Measurements from ENCODE around the gene ERICH4.
"Not testable (repeated sequence)": the region's sequence is repeated elsewhere in the genome, so short reads cannot be mapped to it uniquely, and the experiment has no call there.

The ERICH4 gene

DNA sequence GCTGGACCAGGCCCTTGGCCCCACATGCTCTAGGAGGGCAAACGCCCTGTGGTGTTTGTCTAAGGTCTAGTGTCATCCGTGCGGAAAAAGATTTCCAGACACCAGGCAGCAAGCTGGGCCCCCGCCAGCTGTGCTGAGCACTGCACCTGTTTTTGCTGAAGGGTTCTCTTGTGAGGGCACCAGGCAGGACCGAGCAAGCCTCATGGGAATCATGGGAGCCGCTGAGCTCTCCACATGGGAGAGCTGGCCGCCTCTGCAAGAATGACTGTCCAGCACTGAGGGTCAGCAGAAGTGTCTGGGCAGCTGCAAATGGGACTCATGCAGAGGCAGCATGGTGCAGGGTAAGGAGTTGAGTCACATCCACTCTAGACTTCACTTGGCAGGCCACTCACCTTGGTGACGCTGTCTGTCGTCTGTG is 27.8 kb upstream of the ERICH4 start:
- DNase-seq: no peak

DNA sequence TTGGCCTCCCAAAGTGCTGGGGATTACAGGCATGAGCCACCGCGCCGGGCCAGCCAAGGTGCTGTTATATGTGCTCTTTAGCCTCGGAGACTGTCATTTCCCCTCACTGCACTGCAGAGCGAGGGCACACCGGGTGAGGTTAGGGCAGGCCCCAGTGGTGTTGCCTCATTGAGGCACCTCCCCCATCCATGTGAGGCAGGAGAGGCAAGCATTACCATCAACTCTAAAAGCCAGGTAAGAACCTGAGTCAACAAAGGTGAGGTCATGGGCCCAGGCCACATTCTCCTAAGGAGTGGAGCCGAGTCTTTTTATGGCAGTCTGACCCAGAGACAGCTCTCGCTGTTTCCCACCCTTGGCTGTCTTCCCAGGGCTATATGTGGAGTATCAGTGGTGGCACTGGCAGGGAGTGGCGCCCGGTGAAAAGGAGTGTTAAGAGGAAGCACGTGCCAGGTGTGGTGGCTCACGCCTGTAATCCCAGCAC is 26.7 kb upstream of the ERICH4 start:
- DNase-seq: no peak

DNA sequence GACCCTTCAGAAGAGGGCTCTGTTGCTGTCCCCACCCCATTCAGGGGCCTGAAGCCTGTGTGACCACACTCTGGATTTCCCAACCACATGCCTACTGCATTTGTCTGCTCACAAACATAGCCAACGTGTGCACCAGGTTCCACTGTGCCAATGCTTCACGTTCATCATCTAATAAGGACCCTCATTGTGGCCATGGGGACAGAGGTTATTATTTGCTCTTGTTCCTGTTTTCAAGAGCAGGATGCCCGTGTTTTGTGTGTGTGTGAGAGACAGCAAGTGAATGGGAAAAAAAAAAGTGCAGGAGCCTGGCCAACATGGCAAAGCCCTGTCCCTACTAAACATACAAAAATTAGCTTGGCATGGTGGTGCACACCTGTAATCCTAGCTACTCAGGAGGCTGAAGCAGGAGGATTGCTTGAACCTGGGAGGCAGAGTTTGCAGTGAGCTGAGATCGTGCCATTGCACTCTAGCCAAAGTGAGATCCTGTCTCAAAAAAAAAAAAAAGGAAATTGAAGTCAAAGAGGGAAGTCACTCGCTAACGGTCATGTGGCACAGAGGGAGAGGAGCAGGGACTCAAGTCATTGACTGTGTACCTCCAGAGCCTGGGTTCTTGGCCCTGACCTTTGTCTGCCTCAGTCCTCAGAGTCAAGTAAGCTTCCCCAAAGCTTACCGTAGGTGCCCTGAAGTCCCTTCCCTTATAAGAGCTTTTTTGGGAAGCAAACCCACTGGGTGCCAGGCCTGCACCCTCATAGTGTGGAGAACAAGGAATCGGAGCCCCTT is 22.7 kb upstream of the ERICH4 start:
- DNase-seq: no peak

DNA sequence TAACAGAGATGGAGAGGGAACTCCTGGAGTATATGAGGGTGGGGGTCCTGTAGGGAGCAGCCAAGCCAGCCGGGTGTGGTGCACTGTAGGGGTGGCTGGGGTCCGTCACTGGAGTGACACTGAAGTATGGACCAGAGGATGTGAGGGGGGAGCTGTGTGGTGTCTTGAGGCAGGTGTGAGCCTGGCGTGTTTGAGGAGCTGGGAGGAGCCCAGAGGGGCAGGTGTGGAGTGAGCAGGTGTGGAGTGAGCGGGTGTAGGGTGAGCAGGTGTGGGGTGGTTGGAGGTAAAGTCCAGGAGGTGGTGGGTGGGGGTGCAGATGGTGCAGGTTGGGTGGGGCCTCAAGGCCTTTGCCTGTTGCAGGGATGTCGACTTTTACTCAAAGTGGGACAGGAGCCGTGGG is 21.6 kb upstream of the ERICH4 start:
- DNase-seq: no peak

DNA sequence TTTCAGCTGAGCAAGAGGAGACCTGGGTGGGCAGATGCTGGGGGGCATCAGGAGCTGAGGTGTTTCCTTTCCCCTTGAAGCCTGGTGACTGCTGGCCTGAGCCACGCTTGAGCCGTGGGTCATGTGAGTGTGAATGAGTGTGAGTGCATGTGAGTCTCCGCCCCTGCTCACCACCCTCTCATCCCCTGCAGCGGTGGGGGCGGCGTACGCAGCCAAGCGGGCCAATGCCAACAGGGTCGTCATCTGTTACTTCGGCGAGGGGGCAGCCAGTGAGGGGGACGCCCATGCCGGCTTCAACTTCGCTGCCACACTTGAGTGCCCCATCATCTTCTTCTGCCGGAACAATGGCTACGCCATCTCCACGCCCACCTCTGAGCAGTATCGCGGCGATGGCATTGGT is 21.0 kb upstream of the ERICH4 start:
- DNase-seq: no peak

DNA sequence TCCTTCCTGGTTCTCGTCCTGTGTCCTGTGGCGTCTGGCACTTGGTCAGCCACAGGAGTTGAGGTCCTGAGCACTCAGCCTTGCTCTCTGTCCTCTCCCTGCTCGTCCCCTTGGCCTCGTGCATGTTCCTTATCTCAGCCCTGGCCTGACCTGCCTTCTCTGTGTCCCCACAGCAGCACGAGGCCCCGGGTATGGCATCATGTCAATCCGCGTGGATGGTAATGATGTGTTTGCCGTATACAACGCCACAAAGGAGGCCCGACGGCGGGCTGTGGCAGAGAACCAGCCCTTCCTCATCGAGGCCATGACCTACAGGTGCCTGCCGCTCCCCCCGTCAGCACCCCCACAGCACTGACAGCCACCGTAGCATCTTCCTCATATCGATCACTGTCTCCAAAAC is 20.5 kb upstream of the ERICH4 start:
- no peak for DNase-seq

DNA sequence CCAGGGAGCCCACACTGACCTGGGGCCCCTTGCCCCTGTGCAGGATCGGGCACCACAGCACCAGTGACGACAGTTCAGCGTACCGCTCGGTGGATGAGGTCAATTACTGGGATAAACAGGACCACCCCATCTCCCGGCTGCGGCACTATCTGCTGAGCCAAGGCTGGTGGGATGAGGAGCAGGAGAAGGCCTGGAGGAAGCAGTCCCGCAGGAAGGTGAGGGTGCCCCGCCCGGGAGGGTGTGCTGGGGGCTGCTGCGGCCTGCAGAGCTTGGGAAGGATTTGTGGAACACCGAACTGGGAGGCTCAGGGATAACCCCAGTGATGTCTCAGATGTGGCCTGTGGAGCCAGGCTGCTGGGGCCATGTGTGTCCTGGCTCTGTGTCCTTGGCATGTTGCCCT is 20.0 kb upstream of the ERICH4 start:
- DNase-seq: no peak

DNA sequence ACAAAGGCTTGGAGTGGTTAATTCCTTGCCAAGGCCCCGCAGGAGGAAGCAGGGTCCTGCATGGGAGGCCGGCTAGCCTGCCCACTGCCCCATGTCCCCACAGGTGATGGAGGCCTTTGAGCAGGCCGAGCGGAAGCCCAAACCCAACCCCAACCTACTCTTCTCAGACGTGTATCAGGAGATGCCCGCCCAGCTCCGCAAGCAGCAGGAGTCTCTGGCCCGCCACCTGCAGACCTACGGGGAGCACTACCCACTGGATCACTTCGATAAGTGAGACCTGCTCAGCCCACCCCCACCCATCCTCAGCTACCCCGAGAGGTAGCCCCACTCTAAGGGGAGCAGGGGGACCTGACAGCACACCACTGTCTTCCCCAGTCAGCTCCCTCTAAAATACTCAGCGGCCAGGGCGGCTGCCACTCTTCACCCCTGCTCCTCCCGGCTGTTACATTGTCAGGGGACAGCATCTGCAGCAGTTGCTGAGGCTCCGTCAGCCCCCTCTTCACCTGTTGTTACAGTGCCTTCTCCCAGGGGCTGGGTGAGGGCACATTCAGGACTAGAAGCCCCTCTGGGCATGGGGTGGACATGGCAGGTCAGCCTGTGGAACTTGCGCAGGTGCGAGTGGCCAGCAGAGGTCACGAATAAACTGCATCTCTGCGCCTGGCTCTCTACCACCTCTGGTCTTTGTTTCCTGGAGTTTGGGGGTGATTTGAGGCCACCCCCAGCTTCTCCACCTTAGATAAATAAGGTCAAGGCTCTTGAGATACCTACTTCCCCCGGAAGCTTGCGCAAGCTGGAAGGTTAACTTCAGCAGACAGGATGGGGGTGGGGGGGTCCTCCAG is 18.4 kb upstream of the ERICH4 start:
- DNase-seq: no peak

DNA sequence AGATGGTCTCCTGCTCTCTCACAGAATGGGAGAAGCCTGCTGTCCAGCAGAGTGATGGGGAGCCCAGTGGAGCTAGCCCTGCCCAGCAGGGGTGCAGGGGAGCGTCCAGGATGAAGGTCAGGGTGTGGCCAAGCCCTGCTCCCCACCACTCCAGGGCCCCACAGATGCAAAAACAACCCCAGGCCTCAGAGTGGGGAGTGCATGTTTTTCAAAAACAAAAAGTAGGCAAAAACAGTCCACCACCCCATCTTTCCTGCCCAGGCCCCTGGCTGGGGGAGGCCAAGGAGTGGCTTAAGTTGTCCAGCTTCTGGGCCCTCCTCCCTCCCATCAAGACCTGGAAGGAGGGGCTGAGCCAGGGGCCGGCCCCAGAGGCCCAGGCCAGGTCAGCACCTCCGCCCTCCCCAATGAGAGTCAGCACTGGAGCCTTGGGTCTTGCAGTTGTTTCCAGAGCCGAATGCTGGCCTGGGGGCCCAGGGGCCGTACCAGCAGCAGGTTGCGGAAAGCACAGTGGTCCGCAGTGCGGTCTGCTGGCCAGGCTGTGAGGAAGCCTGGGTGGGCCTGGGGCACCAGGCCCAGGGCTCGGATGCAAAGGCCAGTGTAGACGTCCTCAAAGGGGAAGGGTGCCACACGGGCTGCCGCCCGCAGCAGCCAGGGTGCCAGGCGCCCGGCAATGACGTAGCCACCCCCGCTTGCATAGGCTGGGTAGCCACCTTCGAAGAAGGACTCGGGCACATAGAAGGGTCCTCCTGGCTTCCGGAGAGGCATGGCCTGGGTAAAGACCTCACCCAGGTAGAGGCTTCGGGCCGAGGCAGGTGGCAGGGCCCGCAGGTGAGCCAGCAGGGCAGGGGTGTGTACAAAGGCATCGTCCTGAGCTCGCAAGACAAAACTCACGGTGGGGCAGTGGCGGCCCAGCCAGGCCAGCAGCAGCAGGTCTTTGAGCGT is 17.5 kb upstream of the ERICH4 start:
- DNase-seq: no peak

DNA sequence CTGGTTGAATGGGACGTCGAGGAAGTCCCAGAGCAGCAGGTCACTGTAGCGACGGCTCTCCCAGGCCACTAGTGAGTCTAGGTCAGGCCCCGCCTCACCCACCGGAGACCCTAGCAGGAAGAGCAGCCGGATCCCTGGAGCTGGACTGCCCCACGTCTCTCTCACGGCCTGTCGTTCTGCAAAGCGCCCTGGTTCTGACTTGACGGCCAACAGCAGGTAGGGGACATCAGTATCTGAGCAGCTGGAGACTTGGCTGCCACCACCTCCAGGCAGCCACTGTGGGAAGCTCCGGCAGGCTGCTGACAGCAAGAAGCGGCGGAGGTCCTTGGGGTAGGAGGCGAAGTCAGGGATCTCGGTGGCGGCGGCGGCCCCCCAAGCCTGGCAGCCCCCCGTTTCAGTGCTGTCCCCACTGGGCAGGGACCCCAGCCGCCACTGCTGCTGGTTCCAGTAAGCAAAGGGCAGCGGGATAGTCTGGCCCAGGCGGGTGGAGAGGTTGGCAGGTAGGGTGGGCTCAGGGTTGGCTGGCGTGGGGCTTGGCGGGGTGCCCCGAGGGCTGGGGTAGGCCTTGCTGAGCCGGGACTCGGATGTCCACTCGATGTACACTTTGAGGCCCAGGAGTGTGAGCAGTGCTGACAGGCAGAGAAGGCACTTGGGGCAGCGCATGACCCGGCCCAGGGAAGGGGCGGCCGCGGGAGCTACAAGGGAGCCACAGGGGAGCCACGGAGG is 16.7 kb upstream of the ERICH4 start:
- no peak for DNase-seq

DNA sequence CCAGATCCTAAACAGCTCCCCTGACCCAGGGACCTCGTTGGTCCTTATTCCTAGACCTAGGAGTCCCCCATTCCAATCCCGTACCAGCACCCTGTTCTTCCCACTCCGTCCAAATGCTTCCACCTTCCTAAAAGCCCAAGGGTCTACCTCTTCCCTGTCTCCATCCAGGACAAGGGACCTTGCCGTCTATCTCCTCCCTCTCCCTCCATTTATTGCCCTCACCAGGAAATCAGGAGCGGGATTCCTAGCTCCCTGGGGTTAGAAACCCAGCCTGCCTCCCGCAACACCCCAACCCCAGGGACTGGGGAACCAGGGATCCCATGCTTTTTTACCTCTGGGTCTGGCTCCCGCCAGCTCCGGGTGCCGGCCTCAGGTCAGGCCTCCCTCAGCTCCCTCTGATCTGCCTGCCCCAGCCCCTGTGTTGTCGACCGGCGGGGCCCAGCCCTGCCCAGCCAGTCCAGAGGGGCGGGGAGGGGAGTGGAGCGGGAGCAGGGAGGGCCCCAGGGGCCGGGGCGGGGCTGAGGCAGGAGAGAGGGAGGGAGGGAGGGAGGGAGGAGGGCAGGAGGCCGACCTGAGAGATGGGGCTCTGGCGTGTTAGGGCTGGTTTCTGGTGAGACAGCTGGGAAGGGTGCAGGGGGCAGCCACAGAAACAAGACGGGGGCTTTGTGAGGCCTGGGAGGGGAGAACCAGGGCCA is 15.9 kb upstream of the ERICH4 start, which contains the start of gene B3GNT8:
Gene B3GNT8, minus strand, starts transcription at position 423 of the 695 bp plus-strand sequence. CDS start 596 bp downstream, outside the sequence.
- DNase-seq: no peak

DNA sequence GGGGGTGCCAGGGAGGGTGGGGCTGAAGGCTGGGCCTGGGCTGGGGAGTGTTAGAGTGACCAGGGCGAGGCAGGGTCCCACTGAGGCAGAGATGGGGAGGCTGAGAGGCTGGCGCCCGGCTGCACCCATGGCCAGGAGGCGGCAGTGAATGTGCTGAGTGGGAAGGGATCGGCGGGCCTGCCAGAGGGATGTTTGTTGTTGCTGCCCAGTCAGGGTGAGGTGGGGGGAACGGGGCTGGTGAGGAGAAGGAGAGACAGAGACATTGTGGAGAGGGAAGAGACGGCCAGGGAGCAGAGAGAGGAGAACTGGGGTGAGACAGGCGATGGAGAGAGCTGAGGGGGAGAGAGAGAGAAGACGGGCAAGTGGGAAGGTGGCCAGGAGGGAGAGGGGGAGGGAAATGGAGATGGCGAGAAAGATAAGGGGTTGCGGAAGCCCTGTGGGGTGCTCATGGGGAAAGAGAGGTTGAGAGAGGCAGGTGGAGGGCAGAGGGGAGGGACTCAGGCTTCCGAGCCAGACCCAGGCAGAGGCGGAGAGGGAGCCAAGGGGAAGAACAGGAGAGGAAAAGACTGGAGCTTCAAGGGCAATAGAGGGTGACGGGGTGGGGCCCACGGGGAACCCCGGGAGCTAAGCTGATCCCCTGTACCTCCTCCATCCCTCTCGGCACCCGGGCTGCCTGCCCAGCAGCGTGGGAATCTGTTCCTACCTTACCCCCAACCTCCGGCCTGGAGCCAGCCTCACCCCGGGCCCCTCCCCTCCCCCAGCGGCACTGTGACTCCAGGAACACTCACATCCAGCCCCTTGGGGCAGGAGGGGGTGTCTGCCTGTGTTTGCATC is 15.1 kb upstream of the ERICH4 start:
- no peak for DNase-seq

DNA sequence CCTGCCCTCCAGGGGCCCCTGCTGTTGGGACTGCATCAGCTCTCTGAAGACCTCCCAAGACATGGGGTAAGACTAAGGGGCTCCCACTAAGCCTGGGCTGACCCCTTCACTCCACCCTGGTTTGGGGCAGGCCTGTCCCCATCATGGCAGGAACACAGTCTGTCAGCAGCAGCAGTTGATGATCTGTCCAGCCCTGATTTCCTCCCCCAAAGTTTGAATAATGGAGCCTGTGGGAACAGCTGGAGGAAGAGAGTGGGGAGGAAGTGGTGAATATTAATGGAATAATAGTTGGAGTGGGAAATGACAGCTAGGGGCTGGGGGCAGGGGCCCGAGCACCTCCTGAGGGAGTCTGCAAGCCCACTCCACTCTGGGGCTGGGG is 14.5 kb upstream of the ERICH4 start:
- no peak for DNase-seq

DNA sequence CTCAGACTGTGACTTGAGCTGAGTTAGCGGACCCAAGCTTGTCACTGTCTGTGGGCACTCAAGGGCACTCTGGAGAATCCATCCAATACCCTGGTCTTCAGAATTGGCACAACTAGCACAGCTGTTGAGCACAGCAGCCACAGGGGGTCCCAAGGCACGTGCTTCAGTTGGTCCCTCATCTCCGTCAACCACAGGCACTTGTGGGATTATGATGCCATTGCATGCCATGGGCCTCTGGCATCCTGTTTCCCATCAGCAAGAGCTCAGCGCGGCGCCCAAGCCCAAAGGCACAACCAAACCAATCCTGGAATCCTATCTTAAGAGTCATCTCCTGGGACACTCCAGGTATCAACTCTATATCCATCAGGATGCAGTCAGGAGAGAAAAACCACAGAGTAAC is 12.0 kb upstream of the ERICH4 start:
- DNase-seq: no peak

DNA sequence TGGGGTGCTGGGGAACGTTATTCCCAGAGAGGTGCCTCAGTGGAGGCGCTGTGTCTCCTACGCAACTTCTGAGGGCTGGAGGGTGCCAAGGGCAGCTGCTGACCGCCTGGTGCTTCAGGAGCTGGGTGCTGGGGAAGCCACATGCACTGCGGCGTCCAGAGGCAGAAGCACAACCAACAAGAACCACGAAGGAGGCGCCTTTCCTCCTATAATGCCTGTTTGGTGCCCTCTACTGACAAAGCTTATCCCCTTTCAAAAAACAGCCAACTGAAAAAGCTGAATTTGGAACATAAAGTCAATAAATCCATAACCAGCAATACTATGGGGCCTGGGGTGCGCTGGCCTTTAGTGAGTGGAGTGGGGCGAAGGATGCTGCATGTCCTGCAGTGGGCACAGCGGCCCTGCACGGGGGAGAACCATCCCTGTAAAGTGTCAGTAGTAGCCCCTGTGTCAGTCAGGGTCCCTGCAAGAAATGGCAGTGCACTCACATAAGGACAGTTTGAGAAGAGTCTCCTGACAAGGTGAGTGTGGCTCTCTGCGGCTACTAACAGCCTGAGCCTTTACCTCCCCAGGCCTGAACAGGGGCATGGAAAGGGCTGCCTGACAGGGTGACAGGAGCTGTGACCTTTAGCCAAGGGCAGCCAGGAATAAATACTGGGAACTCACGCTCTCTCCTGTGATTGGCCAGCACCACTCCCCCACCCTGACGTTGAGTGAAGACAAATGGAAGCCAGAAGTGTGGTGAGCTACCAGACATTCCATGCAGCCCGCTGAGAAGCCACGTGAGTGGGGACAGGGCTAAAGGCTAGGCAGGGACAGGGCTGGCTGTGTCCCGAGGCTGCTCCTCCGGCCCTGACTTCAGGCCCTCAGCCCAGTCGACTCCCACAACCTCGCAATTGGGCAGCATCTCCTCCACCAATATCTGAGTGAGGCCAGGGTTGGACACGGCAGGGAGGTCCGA is 11.2 kb upstream of the ERICH4 start:
- no peak for DNase-seq

DNA sequence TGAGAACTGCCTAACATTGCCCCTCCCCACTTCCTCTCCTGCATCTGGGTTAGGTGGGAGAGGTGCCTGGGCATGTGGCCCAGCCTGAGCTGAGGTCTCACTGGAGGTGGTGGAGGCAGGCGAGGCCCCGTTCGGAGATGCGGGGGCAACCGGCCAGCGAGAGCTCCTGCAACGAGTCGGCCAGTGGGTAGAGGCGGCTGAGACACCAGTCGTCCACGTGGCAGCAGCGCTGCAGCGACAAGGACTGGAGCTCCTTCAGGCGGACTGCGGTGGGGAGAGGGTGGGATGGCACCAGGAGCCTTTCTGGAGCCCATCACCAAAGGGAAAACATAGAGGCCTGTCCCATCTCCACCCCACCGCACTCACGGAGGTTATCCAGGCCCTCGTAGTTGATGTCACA is 9.8 kb upstream of the ERICH4 start:
- no peak for DNase-seq

DNA sequence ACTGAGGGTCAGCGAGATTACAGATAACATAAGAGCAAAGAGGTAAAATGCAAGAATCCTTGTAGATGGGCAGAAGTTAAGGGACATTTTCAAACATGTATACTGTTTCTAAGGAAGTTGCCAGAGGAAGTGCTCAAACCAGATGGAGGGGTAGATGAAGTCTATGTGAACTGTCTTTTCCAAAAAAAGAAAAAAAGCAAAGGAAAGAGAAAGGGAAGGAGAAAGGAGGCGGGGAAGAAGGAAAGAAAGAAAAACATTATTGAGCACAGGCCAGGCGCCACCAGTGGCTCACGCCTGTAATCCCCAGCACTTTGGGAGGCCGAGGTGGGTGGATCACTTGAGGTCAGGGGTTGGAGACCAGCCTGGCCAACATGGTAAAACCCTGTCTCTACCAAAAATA is 8.5 kb upstream of the ERICH4 start:
- no peak for DNase-seq

DNA sequence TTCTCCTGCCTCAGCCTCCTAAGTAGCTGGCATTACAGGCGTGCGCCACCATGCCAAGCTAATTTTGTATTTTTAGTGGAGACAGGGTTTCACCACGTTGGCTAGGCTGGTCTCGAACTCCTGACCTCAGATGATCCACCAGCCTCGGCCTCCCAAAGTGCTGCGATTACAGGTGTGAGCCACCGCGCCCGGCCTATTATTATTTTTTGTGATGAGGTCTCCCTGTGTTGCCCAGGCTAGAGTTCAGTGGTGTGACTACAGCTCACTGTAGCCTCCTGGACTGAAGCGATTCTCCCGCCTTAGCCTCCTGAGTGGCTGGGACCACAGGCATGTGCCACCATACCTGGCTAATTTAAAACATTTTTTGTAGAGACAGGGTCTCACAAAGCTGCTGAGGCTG is 7.6 kb upstream of the ERICH4 start:
- DNase-seq: not testable (repeated sequence)

DNA sequence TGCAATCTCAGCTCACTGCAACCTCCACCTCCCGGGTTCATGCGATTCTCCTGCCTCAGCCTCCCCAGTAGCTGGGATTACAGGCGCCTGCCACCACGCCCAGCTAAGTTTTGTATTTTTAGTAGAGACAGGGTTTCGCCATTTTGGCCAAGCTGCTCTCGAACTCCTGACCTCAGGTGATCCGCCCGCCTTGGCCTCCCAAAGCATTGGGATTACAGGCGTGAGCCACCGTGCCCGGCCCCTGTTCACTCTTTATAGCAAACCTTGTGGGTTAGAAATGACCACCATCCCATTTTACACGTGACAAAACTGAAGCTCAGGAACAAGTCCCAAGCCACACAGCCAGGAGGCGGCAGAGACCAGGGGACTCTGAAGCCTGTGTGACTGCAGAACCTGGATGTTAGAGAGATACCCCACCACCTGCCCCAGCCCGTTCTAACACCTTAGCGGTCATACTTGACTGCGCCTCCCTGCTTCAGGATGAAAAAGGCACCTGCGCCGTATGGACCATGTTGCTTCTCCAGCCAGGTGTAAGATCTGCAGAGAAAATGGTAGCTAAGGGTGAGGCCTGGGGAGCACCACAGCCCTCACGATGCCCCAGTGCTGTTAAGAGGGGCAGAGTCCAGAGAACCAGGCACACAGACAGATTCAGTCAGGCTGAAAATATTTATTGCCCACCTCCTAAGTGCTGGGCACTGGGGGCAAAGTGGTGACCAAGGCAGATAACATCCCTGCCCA is 6.9 kb upstream of the ERICH4 start:
- DNase-seq: no peak

Measured in kidney glomerular epithelial cell (primary cell).